NB4 (cell line): Measurements from ENCODE around the gene NTN4.

Experiments
- DNase-seq: peaks from one replicate; pipeline ENCODE4 v3.0.0; 2010; ENCODE audit warnings: low read depth
- H3K4me3 ChIP-seq: one replicate; pipeline ENCODE4 v1.5.1; 2011; ENCODE audit warnings: mild to moderate bottlenecking, low read depth, low read length, moderate library complexity
- CTCF ChIP-seq: IDR thresholded peaks from one replicate; pipeline ENCODE4 v1.5.1; 2012; ENCODE audit warnings: low read depth, low read length
- MYC ChIP-seq: IDR thresholded peaks from 2 replicates; pipeline ENCODE4 v1.6.1; 2011; ENCODE audit warnings: low read depth, low read length
- POLR2A ChIP-seq: IDR thresholded peaks from 2 replicates; pipeline ENCODE4 v1.6.1; 2011; ENCODE audit warnings: mild to moderate bottlenecking; ENCODE audit not compliant: insufficient read length; ENCODE audit errors: extremely low read depth
- TF ChIP-seq, protein P1 (sequence below): IDR thresholded peaks from 2 replicates; pipeline ENCODE4 v1.6.1; 2011; ENCODE audit warnings: low read depth, low read length

The NTN4 gene

GRCh38 chr12:95803817-95804216, 13.3 kb upstream of the NTN4 start:
- TF ChIP-seq CTCF: no peak
- no peak for TF ChIP-seq POLR2A
- TF ChIP-seq, protein P1, sequence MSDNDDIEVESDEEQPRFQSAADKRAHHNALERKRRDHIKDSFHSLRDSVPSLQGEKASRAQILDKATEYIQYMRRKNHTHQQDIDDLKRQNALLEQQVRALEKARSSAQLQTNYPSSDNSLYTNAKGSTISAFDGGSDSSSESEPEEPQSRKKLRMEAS: no peak
- TF ChIP-seq MYC: no peak
- no peak overlapping the region for H3K4me3 ChIP-seq
- no peak for DNase-seq

GRCh38 chr12:95802482-95803270, 12.1 kb upstream of the NTN4 start:
- TF ChIP-seq POLR2A (no peak), CTCF (no peak), MYC (no peak)
- TF ChIP-seq, protein P1: no peak
- no peak for DNase-seq
- no peak overlapping the region for H3K4me3 ChIP-seq

GRCh38 chr12:95796982-95797289, 6.4 kb upstream of the NTN4 start:
- DNase-seq: no peak
- no peak overlapping the region for H3K4me3 ChIP-seq
- TF ChIP-seq, protein P1: no peak
- TF ChIP-seq MYC (no peak), CTCF (no peak), POLR2A (no peak)

DNA sequence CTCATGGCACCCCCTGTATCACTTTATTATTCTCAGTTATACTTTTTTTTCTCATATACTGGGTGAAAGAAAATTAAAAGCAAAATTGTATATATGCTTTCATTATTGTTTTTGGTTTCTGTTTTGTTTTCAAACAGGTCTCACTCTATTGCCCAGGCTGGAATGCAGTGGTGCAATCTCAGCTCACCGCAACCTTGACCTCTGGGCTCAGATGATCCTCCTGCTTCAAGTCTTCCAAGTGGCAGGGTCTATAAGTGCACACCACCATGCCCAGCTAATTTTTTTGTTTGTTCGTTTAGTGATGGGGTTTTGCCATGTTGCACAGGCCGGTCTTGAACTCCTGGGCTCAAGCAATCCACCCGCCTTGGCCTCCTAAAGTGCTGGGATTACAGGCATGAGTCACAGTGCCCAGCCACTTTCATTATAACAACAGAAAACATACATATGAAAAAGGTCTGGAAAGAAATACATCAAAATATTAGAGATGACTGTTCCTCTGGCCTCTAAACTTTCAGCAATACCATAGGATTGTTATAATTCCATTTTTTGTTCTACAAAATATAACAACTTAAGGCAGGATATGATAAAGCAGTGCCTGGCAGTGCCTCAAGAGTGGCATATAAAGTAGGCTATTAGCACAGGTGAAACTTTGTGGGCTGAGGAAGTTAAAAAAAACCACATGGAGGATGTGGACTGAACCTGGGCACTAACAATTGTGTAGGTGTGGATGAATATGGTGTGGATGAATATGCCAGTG, 5.8 kb upstream of the NTN4 start:
- DNase-seq: no peak
- TF ChIP-seq, protein P1: no peak
- TF ChIP-seq CTCF: no peak
- no peak for TF ChIP-seq POLR2A
- TF ChIP-seq MYC: no peak
- H3K4me3 ChIP-seq: no peak overlapping the region

- TF ChIP-seq, protein P1: no peak
- TF ChIP-seq CTCF (no peak), POLR2A (no peak), MYC (no peak)
- H3K4me3 ChIP-seq: no peak overlapping the region
- peak; percentile 18 for DNase-seq
These were observed 619 bp upstream of the NTN4 start for GRCh38 chr12:95790917-95791849.
